CD4-positive, alpha-beta T cell (primary cell): ENCODE results near the gene ZFC3H1. TPM values are rescaled to one million over a fixed set of nuclear protein-coding genes. Genes with fewer than 3 reads are reported as not detected.

Experiments
- ATAC-seq: fragments of 200-7000 bp; cut with Tn5 transposase; one replicate; pipeline ENCODE4 v1.10.0; 2022; ENCODE audit warnings: mild to moderate bottlenecking; ENCODE audit not compliant: poor library complexity
- CTCF ChIA-PET: fragments of 350-600 bp; sonication (Branson Sonifier 250); formaldehyde crosslinking; loops from one replicate; lab custom pipeline; 2021; ENCODE audit warnings: antibody characterized with exemption, inconsistent platforms; lab: Charles Lee
- POLR2A ChIA-PET: fragments of 350-600 bp; sonication (Branson Sonifier 250); formaldehyde crosslinking; loops from one replicate; lab custom pipeline; 2021; ENCODE audit warnings: antibody characterized with exemption, inconsistent platforms; lab: Charles Lee
- DNase-seq, 14 experiments: peaks; one replicate each; pipeline ENCODE4 v3.0.0-alpha.2; 2013 to 2020; ENCODE audit warnings: mixed read lengths in 2 of 14
- H3K27ac ChIP-seq, 2 donors: one replicate each; pipeline versions ENCODE4 v1.5.1 to v1.7.0; 2013; ENCODE audit warnings: low read length in 2 of 2, low read depth in 1 of 2, mild to moderate bottlenecking in 1 of 2
- H3K27me3 ChIP-seq, 2 experiments: 1 replicate in 1 of 2; 2 replicates in 1 of 2; pipeline versions ENCODE4 v1.6.1 to v1.7.0; 2013; ENCODE audit warnings: low read length in 2 of 2, control low read depth in 1 of 2, mild to moderate bottlenecking in 1 of 2, moderate library complexity in 1 of 2; ENCODE audit not compliant: insufficient read depth in 2 of 2, control insufficient read depth in 1 of 2
- H3K36me3 ChIP-seq: one replicate; pipeline ENCODE4 v1.6.1; 2013; ENCODE audit warnings: low read length, control low read depth; ENCODE audit not compliant: insufficient read depth
- H3K4me1 ChIP-seq: one replicate; pipeline ENCODE4 v1.6.1; 2013; ENCODE audit warnings: low read length, control low read depth; ENCODE audit not compliant: insufficient read depth
- H3K4me3 ChIP-seq: one replicate; pipeline ENCODE4 v1.5.1; 2013; ENCODE audit warnings: mild to moderate bottlenecking, low read length, moderate library complexity
- H3K9me3 ChIP-seq, 2 experiments: 1 replicate in 1 of 2; 2 replicates in 1 of 2; pipeline versions ENCODE4 v1.6.1 to v1.7.0; 2013; ENCODE audit warnings: low read length in 2 of 2, mild to moderate bottlenecking in 2 of 2, control low read depth in 1 of 2, moderate library complexity in 1 of 2; ENCODE audit not compliant: control insufficient read depth in 1 of 2, insufficient read depth in 1 of 2
- H3K27ac Mint-ChIP-seq: one replicate; pipeline ENCODE4 v1.8.0; 2020; ENCODE audit warnings: mixed read lengths
- H3K27me3 Mint-ChIP-seq: one replicate; pipeline ENCODE4 v1.8.0; 2021; ENCODE audit warnings: mixed read lengths
- H3K36me3 Mint-ChIP-seq: one replicate; pipeline ENCODE4 v1.8.0; 2021; ENCODE audit warnings: low read depth, mixed read lengths
- H3K4me1 Mint-ChIP-seq: one replicate; pipeline ENCODE4 v1.8.0; 2021; ENCODE audit warnings: low read depth, mixed read lengths
- H3K4me3 Mint-ChIP-seq: one replicate; pipeline ENCODE4 v1.8.0; 2020; ENCODE audit warnings: mild to moderate bottlenecking, mixed read lengths
- H3K9me3 Mint-ChIP-seq: one replicate; pipeline ENCODE4 v1.8.0; 2020; ENCODE audit warnings: mixed read lengths
- CTCF ChIP-seq: fragments of 200-600 bp; IDR thresholded peaks from one replicate; pipeline ENCODE4 v1.8.0; 2022; ENCODE audit warnings: antibody characterized with exemption, mild to moderate bottlenecking
- intact Hi-C, 2 experiments: fragments of 100-400 bp; cut with DNase I in 1 of 2; cut with micrococcal nuclease in 1 of 2; formaldehyde crosslinking; loops; one replicate each; pipeline versions ENCODE4 v1.15.1 to v1.9.0; 2023 to 2025; cut with DNase I, micrococcal nuclease
- total RNA-seq, 174 experiments: library from RNA in 2 of 174; stranded (reverse) in 2 of 174; gene quantifications; one replicate each; pipeline ENCODE4 v1.2.3 and lab custom pipeline; 2021 to 2026

ZFC3H1 gene
- total RNA-seq, 2 experiments from 2014 or later = 131 to 135 TPM

- H3K4me1 ChIP-seq = no peaks in the 10 kb centered on the region
- intact Hi-C loops = loop anchor here in 1 of 2 experiments (5.0 kb wide), 1 partner anchor 35 kb away; no protein-coding TSS in a partner anchor
- H3K27ac ChIP-seq = no peak overlapping the region
- no peaks in the 10 kb centered on the region for H3K9me3 ChIP-seq
- H3K4me3 ChIP-seq = no peak overlapping the region
- ATAC-seq = no peak
- H3K27me3 Mint-ChIP-seq = no peaks in the 10 kb centered on the region
- H3K36me3 Mint-ChIP-seq = peaks cover 100% of the 10 kb centered on the region
- H3K27me3 ChIP-seq = no peaks in the 10 kb centered on the region
- H3K4me1 Mint-ChIP-seq = peaks cover 44% of the 10 kb centered on the region
- H3K36me3 ChIP-seq = peaks cover 94% of the 10 kb centered on the region
- ChIA-PET CTCF (no interaction called here), POLR2A (no interaction called here)
- no peak overlapping the region for H3K4me3 Mint-ChIP-seq
- peak overlapping the region; percentile 7 for H3K27ac Mint-ChIP-seq
- no peaks in the 10 kb centered on the region for H3K9me3 Mint-ChIP-seq
- no peak for TF ChIP-seq CTCF
- no peak for DNase-seq
These were observed 41.7 kb downstream of the ZFC3H1 start for GRCh38 chr12:71621938-71622337.

- Histone ChIP-seq H3K9me3 (no peaks in the 10 kb centered on the region), H3K27ac (peak overlapping the region; percentile 47 to 49), H3K4me3 (no peak overlapping the region), H3K4me1 (no peaks in the 10 kb centered on the region), H3K27me3 (no peaks in the 10 kb centered on the region), H3K36me3 (peaks cover 77% of the 10 kb centered on the region)
- no peaks in the 10 kb centered on the region for H3K27me3 Mint-ChIP-seq
- POLR2A ChIA-PET = interaction anchor here (1.0 kb wide), 1 partner anchor 53 kb away, joined by 6 read pairs; the partner anchor contains the start of genes THAP2 and ZFC3H1
- H3K4me3 Mint-ChIP-seq = peak overlapping the region; percentile 22
- H3K4me1 Mint-ChIP-seq = peaks cover 42% of the 10 kb centered on the region
- H3K36me3 Mint-ChIP-seq = peaks cover 87% of the 10 kb centered on the region
- CTCF ChIA-PET = no interaction called here
- DNase-seq (peak in 3 of 14 experiments; percentile 25 to 33 (median 29)), ATAC-seq (peak; percentile 74)
- intact Hi-C loops = no loop called here
- peak overlapping the region; percentile 84 for H3K27ac Mint-ChIP-seq
- TF ChIP-seq CTCF = no peak
- H3K9me3 Mint-ChIP-seq = no peaks in the 10 kb centered on the region
These were observed 53.4 kb downstream of the ZFC3H1 start for GRCh38 chr12:71610031-71610795.

- H3K36me3 Mint-ChIP-seq = peaks cover 64% of the 10 kb centered on the region
- H3K36me3 ChIP-seq = peaks cover 52% of the 10 kb centered on the region
- ChIA-PET POLR2A (no interaction called here), CTCF (interaction anchor here (1.2 kb wide), 1 partner anchor 29 kb away, joined by 3 read pairs; no protein-coding TSS in a partner anchor)
- ATAC-seq = no peak
- H3K9me3 ChIP-seq = no peaks in the 10 kb centered on the region
- H3K4me1 Mint-ChIP-seq = peaks cover 41% of the 10 kb centered on the region
- H3K4me3 ChIP-seq = no peak overlapping the region
- H3K27me3 Mint-ChIP-seq = no peaks in the 10 kb centered on the region
- H3K27ac ChIP-seq = no peak overlapping the region
- no peaks in the 10 kb centered on the region for H3K4me1 ChIP-seq
- intact Hi-C loops = no loop called here
- no peak for TF ChIP-seq CTCF
- no peak overlapping the region for H3K4me3 Mint-ChIP-seq
- no peaks in the 10 kb centered on the region for H3K27me3 ChIP-seq
- H3K9me3 Mint-ChIP-seq = no peaks in the 10 kb centered on the region
- no peak for DNase-seq
- peak overlapping the region; percentile 79 for H3K27ac Mint-ChIP-seq
These were observed 55.9 kb downstream of the ZFC3H1 start for GRCh38 chr12:71607494-71608330.
